GM12878 (cell line): Measurements from ENCODE around the gene KCNK5. TPM values are rescaled to one million over a fixed set of nuclear protein-coding genes. Genes with fewer than 3 reads are reported as not detected.

Experiments
- ATAC-seq: fragments of 200-7000 bp; cut with Tn5 transposase; 3 replicates; pipeline ENCODE4 v1.9.1; 2020; ENCODE audit warnings: mild to moderate bottlenecking, moderate library complexity
- BruUV-seq: library from RNA; stranded (reverse); fragments of 400-500 nt; replicated peaks from 2 replicates; lab custom pipeline; 2021; lab: Mats Ljungman, UMichigan
- CTCF ChIA-PET: fragments of 300-600 bp; sonication (Branson Sonifier 250); formaldehyde crosslinking; extraction: SDS; loops from one replicate; lab custom pipeline; 2021; ENCODE audit warnings: inconsistent platforms; lab: Yijun Ruan, JAX
- POLR2A ChIA-PET: fragments of 350-600 bp; formaldehyde crosslinking; extraction: SDS; loops from one replicate; lab custom pipeline; 2021; ENCODE audit warnings: inconsistent platforms; lab: Charles Lee
- RAD21 ChIA-PET: fragments of 300-600 bp; sonication (Branson Sonifier 250); formaldehyde crosslinking; loops from one replicate; lab custom pipeline; 2023; ENCODE audit warnings: antibody characterized with exemption; ENCODE audit not compliant: unreplicated experiment; lab: Charles Lee
- SMC1A ChIA-PET: fragments of 300-600 bp; sonication (Branson Sonifier 250); formaldehyde crosslinking; loops from one replicate; lab custom pipeline; 2023; ENCODE audit not compliant: unreplicated experiment, uncharacterized antibody; lab: Charles Lee
- DNase-seq: peaks from one replicate; pipeline ENCODE4 v3.0.0-alpha.2; 2011; ENCODE audit warnings: low read depth, low spot score
- FAIRE-seq: peaks from 3 replicates; lab custom pipeline; 2011; peaks lifted over from hg19 to GRCh38; lab: Jason Lieb, UNC
- H2AFZ ChIP-seq: 2 replicates; pipeline ENCODE4 v1.6.0; 2011; ENCODE audit warnings: low read depth, low read length, control low read depth; ENCODE audit not compliant: control insufficient read depth
- H3K27ac ChIP-seq: 2 replicates; pipeline ENCODE4 v1.5.1; 2011; ENCODE audit warnings: control low read depth; ENCODE audit not compliant: control insufficient read depth, insufficient read depth
- H3K27me3 ChIP-seq, 2 experiments: replicated peaks in 1 of 2; 2 replicates each; pipeline versions ENCODE4 v1.6.0 to v1.6.1; 2011; ENCODE audit warnings: low read length in 1 of 2; ENCODE audit not compliant: control insufficient read depth in 2 of 2, insufficient read depth in 2 of 2
- H3K36me3 ChIP-seq, 2 experiments: 2 replicates each; pipeline ENCODE4 v1.5.1; 2011; ENCODE audit warnings: low read length in 1 of 2; ENCODE audit not compliant: control insufficient read depth in 2 of 2, insufficient read depth in 2 of 2
- H3K4me1 ChIP-seq: 2 replicates; pipeline ENCODE4 v1.6.1; 2011; ENCODE audit warnings: mild to moderate bottlenecking, low read length, moderate library complexity, mixed read lengths; ENCODE audit not compliant: control insufficient read depth, insufficient read depth
- H3K4me2 ChIP-seq: 2 replicates; pipeline ENCODE4 v1.6.0; 2011; ENCODE audit warnings: control low read depth; ENCODE audit not compliant: control insufficient read depth, insufficient read depth
- H3K4me3 ChIP-seq: fragments of 200-600 bp; sonication (generic); 2 replicates; pipeline ENCODE4 v1.5.1; 2016
- H3K79me2 ChIP-seq: 2 replicates; pipeline ENCODE4 v1.6.0; 2011; ENCODE audit warnings: low read length; ENCODE audit not compliant: control insufficient read depth, insufficient read depth
- H3K9ac ChIP-seq: 2 replicates; pipeline ENCODE4 v1.8.0; 2011; ENCODE audit warnings: low read length, control low read depth, mixed read lengths; ENCODE audit not compliant: control insufficient read depth, insufficient read depth
- H3K9me3 ChIP-seq: replicated peaks from 3 replicates; pipeline ENCODE4 v1.5.1; 2011; ENCODE audit warnings: mild to moderate bottlenecking, low read length; ENCODE audit not compliant: control insufficient read depth, insufficient read depth
- H4K20me1 ChIP-seq: 2 replicates; pipeline ENCODE4 v1.6.0; 2011; ENCODE audit not compliant: control insufficient read depth, insufficient read depth
- CHD2 ChIP-seq: IDR thresholded peaks from 2 replicates; pipeline ENCODE4 v1.6.1; 2011; ENCODE audit warnings: low read depth, low read length, improper control_type of control experiment, borderline replicate concordance
- GATAD2B ChIP-seq: fragments of 450-650 bp; conservative IDR thresholded peaks from 2 replicates; pipeline ENCODE4 v1.6.1; 2017; ENCODE audit warnings: low read depth, mild to moderate bottlenecking, moderate library complexity
- PAX8 ChIP-seq: fragments of 450-650 bp; IDR thresholded peaks from 2 replicates; pipeline ENCODE4 v1.6.1; 2017; ENCODE audit warnings: mild to moderate bottlenecking, moderate library complexity
- POLR2AphosphoS2 ChIP-seq: IDR thresholded peaks from 2 replicates; pipeline ENCODE4 v1.6.1; 2011; ENCODE audit warnings: low read depth, mild to moderate bottlenecking, low read length, improper control_type of control experiment, moderate library complexity
- ZNF217 ChIP-seq: fragments of 450-650 bp; IDR thresholded peaks from 2 replicates; pipeline ENCODE4 v1.6.1; 2017; ENCODE audit warnings: antibody characterized with exemption, mild to moderate bottlenecking
- WGBS: methylation state at CpG from one replicate; pipeline ENCODE4 v1.1.6; 2016; ENCODE audit warnings: low lambda C conversion rate; ENCODE audit not compliant: insufficient replicate concordance, insufficient coverage; ENCODE audit errors: missing lambda C conversion rate; 5-methylcytosine and 5-hydroxymethylcytosine counted together
- in situ Hi-C: fragments of 300-500 bp; cut with MboI; formaldehyde crosslinking; loops from 9 replicates; pipeline ENCODE4 v1.14.3; 2018; ENCODE audit warnings: mixed read lengths
- intact Hi-C: fragments of 100-400 bp; cut with micrococcal nuclease; formaldehyde crosslinking; loops from one replicate; pipeline ENCODE4 v1.14.2; 2022; ENCODE audit not compliant: unreplicated experiment
- polyA plus RNA-seq, 11 experiments: library from polyadenylated mRNA; depleted of rRNA in 4 of 11; unstranded in 6 of 11; stranded (reverse) in 5 of 11; fragments of >200 nt; fragmentation: Nextera tagmentation in 4 of 11; fragmentation: Illumina TruSeq in 1 of 11; extraction: Ambion mirVana in 4 of 11; extraction: Trizol in 1 of 11; gene quantifications; 1 replicate in 1 of 11; 2 replicates in 10 of 11; pipeline versions ENCODE4 v1.2.1 to v1.2.3, GENCODE V29; 2011 to 2016; ENCODE audit warnings: inconsistent platforms in 2 of 11, missing spikeins in 2 of 11, low read depth in 1 of 11
- total RNA-seq, 4 experiments: library from RNA; depleted of rRNA in 3 of 4; stranded (reverse); fragments of >200 nt in 3 of 4; fragmentation: Illumina TruSeq in 1 of 4; extraction: Trizol in 1 of 4; gene quantifications; 2 replicates each; pipeline versions ENCODE4 v1.2.1 to v1.2.3, GENCODE V29; 2013 to 2021
- TF ChIP-seq, protein P1 (sequence below): IDR thresholded peaks from 2 replicates; pipeline ENCODE4 v1.6.1; 2011; ENCODE audit warnings: borderline replicate concordance, low read depth, mild to moderate bottlenecking, moderate library complexity, mixed read lengths, low read length; ENCODE audit not compliant: insufficient read depth; ENCODE audit errors: extremely low read length
- TF ChIP-seq, protein P2 (sequence below): IDR thresholded peaks from 2 replicates; pipeline ENCODE4 v1.6.1; 2011; ENCODE audit warnings: low read depth, mild to moderate bottlenecking, low read length, moderate library complexity, borderline replicate concordance; ENCODE audit errors: extremely low read depth
- TF ChIP-seq, protein P3 (sequence below): IDR thresholded peaks from 2 replicates; pipeline ENCODE4 v1.6.1; 2012; ENCODE audit warnings: mild to moderate bottlenecking, low read depth, low read length

The KCNK5 gene
- total and polyA plus RNA-seq, 10 of the 15 experiments (the other 5 are each of a cell fraction or from before 2014, with no cell fraction given) = 0.11 to 4.2 (median 2.1) TPM

DNA sequence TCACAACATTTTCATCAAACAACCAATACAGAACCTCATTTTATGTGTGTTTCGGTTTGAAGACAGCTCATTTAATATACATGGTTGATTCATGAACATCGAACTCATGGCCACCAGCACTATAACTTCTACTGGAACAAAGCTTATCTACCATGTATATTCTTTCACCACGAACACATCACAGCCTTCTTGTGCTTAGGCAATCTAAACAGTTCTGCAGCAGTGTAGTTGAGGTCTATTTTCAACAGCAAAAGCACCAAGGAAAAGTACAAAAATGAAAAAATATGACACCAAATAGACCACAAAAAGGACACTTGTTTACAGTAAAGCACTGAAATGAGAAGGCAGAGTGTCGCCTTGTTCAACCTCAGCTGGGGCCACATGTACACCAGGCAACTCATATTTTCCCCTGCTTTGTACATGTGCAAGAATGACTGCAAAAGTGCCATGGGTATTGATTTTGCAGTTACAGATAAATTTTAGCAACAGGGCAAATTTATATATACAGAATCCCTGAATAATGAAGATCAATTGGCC lies 25.8 kb upstream of the KCNK5 start (continued):
- TF ChIP-seq, protein P1, sequence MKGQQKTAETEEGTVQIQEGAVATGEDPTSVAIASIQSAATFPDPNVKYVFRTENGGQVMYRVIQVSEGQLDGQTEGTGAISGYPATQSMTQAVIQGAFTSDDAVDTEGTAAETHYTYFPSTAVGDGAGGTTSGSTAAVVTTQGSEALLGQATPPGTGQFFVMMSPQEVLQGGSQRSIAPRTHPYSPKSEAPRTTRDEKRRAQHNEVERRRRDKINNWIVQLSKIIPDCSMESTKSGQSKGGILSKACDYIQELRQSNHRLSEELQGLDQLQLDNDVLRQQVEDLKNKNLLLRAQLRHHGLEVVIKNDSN = no peak
- TF ChIP-seq, protein P2, sequence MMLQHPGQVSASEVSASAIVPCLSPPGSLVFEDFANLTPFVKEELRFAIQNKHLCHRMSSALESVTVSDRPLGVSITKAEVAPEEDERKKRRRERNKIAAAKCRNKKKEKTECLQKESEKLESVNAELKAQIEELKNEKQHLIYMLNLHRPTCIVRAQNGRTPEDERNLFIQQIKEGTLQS = no peak

DNA sequence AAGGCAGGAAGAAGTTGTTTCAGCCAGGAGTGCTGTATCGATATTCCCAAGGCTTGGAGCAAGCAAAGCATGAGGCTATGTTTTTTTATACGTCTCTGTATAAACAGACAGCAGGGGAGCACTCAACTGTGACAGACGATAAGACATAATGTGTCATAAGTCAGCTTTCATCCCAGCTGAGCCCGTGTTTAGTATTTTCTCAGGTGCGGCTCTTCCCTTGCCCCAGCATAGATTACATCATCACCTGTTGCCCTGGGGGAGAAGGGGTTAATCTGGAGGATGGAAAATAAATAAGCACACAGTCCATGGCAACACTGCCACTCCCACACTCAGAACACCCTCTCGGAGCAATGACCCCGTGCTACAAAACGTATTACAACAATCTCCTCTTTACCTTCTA lies 22.1 kb upstream of the KCNK5 start:
- no peak for FAIRE-seq
- Histone ChIP-seq H3K27me3 (no peaks in the 10 kb centered on the region; a peak in 2 of 4 replicates), H4K20me1 (no peaks in the 10 kb centered on the region), H3K9ac (no peak overlapping the region), H3K4me2 (no peak overlapping the region), H2AFZ (no peak overlapping the region), H3K79me2 (no peaks in the 10 kb centered on the region), H3K4me3 (no peak overlapping the region), H3K9me3 (no peaks in the 10 kb centered on the region), H3K4me1 (no peaks in the 10 kb centered on the region), H3K36me3 (no peaks in the 10 kb centered on the region), H3K27ac (no peak overlapping the region)
- ATAC-seq = no peak
- no TSS peak for BruUV-seq
- ChIA-PET CTCF (no interaction called here), SMC1A (interaction anchor here (0.8 kb wide), 1 partner anchor 698 kb away, joined by 3 read pairs; no protein-coding TSS in a partner anchor), RAD21 (no interaction called here), POLR2A (no interaction called here)
- DNase-seq = no peak
- in situ Hi-C loops = no loop called here
- 44% methylated on average over 8 of the region's 8 CpGs for WGBS
- intact Hi-C loops = no loop called here
- TF ChIP-seq, protein P3, sequence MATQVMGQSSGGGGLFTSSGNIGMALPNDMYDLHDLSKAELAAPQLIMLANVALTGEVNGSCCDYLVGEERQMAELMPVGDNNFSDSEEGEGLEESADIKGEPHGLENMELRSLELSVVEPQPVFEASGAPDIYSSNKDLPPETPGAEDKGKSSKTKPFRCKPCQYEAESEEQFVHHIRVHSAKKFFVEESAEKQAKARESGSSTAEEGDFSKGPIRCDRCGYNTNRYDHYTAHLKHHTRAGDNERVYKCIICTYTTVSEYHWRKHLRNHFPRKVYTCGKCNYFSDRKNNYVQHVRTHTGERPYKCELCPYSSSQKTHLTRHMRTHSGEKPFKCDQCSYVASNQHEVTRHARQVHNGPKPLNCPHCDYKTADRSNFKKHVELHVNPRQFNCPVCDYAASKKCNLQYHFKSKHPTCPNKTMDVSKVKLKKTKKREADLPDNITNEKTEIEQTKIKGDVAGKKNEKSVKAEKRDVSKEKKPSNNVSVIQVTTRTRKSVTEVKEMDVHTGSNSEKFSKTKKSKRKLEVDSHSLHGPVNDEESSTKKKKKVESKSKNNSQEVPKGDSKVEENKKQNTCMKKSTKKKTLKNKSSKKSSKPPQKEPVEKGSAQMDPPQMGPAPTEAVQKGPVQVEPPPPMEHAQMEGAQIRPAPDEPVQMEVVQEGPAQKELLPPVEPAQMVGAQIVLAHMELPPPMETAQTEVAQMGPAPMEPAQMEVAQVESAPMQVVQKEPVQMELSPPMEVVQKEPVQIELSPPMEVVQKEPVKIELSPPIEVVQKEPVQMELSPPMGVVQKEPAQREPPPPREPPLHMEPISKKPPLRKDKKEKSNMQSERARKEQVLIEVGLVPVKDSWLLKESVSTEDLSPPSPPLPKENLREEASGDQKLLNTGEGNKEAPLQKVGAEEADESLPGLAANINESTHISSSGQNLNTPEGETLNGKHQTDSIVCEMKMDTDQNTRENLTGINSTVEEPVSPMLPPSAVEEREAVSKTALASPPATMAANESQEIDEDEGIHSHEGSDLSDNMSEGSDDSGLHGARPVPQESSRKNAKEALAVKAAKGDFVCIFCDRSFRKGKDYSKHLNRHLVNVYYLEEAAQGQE = no peak
- TF ChIP-seq CHD2 (no peak), PAX8 (no peak), GATAD2B (no peak), ZNF217 (no peak), POLR2AphosphoS2 (no peak)
